ENCODE measurements around the gene ACTN4.
A peak's percentile ranks its signal among the peaks of the same experiment; 100 is the strongest.

The ACTN4 gene

DNA sequence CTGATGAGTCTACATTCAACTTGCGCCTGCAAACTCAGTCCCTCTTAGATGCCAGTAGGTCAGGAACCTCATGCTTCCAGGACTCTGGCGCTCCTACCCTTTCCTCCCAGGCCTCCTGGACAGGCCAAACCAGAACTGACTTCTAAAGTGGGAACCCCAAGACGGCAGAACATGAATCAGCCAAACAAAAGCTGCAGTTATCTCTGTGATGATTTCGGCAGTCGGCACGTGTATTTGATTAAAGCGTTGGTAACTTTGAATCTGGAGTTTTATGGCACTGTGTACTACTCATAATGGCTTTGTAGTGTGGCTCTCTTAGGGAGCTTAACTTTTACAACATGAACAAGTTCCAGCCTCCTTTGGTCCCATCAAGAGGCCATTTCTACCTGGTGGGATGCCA lies 13.7 kb downstream of the ACTN4 start:
- DNase-seq (ENCODE audit: low spot score) = no peak

DNA sequence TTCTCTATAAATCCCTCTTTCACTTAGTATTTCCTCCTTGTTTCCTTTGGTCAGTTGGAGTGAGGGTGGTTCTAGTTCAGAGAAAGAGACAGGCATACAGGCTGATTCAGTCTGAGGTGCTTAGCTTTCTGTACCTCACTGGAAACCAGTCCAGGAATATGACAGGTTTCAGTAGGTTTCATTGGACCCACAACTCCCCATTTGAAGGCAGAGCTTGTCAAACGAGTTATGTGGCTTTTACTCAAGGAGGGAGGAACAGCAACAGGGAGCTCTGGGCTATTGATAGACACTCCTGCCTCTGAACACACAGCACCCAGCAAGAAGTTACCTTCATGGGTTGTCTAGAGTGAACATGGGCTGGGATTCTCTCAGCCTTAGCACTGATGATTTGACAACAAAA lies 14.5 kb downstream of the ACTN4 start:
- no peak for DNase-seq (ENCODE audit: low spot score)

DNA sequence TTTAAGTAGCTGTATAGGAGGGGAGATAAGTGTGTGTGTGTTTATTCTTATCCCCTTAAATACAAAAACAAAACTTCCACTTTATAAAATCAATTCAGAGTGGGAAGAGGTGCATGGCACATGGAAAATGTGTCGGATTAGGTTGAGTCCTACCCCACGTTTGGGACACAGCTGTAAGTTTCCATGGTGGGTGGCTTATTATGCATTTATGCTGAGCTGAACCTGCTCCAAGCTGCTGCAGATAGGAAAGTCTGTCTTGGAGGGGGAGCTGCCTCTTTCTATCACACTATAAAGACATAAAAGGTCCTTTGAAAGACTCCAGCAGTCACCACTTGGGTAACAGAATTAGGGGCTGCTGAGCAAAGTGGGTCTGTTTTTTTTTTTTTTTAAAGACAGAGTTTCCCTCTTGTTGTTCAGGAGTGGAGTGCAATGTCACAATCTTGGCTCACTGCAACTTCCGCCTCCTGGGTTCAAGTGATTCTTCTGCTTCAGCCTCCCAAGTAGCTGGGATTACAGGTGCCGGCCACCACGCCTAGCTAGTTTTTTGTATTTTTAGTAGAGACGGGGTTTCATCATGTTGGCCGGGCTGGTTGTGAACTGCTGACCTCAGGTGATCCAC lies 15.2 kb downstream of the ACTN4 start:
- DNase-seq (ENCODE audit: low spot score) = no peak

DNA sequence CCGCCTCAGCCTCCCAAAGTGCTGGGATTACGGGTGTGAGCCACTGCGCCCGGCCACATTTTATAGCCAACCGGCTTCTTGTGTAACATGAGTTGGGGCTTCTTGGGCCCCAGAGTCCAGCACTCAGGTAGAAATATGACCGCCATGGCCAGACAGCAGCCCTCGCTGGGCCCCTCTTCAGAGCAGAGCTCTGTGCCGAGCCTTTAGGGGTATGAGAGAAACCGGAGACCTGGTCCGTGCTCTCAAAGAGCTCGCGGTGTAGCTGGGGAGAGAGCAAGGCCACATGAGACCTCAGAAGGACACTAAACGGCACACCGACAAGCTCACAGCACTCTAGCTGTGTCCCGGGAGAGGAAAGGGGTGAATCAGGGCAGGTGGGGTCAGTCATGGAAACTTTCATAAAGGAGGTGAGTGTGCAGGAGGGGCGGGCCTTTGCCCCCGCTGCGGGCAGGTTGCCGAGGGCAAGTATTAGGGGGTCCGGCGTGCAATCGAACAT lies 15.8 kb downstream of the ACTN4 start:
- no peak for DNase-seq (ENCODE audit: low spot score)

DNA sequence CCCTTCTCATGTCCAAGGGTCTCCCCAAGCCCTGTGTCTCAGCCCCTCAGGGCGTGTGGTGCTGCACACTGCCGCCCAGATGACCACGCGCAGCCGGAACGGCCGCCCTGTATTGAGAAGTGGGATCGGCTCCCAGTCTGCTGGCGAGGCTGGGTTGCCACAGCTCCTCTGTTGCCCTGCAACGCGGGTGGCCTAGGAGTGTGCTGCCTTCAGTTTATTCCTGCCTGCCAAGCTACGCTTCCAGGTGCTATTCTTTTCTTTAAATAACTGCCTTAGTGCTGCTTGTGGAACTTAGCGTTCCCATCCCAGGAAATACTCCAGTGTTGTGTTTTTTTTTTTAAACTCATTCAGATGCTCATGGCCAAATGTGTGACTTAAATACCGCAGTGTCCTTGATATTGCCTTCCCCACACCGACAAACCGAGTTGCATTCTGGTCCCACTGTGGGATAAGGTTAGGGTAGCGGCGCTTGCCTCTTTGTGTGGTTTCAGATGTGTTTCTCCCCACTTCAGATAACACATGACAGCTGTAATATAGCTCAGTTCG lies 16.6 kb downstream of the ACTN4 start:
- DNase-seq (ENCODE audit: low spot score) = no peak

DNA sequence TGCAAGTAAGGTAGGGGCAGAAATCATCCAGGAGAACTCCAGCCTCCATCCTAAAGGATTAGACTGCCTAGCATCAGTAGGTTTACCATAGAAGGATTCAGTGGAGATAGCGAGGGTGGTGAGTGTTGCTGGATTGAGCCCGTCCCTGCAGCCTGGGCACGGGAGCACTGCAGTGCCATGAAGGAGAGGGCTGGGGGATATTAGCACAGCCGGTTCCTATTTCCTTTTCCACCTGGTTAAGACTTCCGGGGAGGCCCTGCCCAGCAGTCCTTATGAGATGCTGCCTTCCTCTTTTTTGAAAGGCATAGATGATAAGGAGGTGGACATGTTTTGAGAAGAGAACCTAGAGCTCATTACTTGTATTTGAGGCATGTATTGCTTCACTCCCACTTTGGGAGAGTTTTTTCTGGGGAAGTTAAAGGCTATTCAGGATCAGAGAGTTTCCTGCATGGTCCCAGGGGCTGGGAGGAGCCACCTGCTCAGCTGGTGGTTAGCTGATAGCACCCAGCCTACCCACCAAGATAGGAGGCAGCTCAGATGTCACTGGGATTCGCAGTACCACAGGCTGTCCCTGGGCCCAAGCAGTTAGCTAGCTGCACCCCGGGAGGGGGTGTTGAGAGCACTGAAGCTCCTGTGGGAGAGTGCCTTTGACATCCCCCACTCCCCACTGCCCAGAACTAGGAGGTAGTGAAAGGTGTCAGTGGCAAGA lies 17.2 kb downstream of the ACTN4 start:
- DNase-seq (ENCODE audit: low spot score) = no peak

DNA sequence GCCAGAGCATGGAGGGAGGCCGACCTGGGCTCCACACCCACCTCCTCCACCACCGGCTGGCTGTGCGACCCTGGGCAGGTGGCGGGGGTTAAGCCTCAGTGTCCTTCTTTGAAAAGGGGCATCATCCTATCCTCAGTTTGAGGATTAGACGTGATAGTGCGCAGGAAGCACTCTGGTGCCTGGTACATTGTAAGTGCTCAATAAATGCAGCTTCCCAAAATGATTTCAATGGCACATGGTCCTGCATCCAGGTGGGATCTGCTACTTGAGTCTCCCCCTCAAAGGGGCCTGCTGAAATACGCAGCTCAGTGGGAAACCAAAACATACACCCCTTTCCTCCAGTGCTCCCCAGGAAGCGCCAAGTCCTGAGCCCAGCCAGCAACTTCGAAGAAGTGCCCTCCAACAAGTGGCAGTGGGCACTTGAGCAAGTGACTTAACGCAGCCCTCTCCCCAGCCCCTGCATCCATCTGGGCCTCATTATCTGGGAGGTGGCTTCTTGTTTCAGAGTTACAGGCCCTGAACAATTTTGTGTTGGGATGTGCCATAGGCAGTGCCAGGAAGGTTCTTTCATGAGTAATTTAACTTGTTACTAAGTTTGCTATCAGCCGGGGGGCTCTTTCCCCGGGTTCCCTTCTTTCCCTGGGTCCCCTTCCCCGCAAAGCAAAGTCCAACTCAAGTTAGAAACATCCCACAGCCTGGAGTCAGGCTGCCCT lies 17.9 kb downstream of the ACTN4 start:
- no peak for DNase-seq (ENCODE audit: low spot score)

DNA sequence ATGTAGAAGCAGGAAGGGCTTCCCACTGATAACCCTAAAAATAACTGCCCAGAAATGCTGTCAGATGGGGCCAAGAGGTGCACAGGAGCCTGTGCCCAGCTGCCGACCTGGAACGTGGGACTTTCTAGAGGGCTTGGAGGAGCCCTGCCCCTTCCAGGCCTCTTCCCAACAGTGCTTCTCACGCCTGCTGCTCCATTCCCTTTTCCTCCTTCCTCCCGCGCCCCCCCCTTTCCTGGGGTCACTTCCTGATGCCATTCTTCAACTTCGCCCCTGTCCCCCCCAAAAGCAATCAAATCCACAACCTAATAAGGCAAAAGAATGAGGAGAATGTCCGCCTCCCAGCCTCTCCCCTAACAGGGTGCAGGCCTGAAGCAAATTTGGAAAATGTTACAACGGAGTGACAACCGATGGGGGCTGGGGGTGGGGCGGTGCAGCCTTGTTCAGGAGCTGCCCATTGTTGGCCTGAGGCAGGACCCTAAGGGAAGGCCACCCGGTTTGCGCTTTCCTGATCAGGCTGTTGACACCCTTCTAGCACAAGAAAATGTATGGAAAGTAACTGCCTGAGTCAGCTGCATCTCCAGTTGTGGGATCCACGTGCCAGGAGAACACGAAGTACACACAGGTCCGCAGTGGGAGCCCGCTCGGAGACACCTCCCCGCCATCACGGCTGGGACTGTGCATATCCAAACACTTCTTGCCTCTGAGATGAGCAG lies 18.7 kb downstream of the ACTN4 start:
- no peak for DNase-seq (ENCODE audit: low spot score)

DNA sequence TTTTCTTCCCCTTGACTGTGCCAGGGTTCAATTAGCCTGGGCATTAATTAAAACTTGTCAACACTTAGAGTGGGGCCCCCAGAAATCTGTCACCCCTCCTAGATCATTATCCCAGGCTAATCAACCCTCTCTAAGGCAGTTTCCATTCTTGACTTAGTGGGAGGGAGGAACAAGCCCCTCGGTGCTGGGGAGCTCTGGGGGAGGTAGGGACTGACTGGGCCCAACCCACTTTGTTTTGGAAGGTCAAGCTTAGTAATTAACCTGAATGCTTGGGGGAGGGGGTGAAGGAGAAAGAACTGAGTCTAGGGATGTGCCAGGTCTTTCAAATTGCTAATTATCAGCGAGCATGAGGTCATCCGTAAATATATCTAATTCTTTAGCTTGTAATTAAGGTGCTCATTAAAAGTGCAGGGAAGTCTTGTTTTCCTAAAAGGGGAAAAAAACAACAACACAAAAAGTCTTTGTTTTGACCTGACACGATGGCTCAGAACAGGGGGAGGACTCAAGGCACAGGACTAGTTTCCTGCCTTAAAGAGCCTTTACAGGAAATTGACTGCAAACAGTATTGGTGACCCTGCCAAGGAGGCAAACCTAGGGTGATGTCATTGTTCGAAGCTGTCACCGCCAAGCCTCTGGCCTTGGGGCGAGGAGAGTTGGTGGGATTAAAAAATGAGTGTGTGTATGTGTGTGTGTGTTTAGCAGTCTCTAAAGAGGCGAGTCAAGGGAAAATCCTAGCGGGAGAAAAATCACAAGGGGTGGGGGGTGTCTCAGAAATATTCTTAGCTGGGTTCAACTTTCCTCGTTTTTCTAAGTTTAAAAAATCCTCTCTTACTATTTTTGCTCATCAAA lies 19.4 kb downstream of the ACTN4 start:
- peak; percentile 41 for DNase-seq (ENCODE audit: low spot score)

DNA sequence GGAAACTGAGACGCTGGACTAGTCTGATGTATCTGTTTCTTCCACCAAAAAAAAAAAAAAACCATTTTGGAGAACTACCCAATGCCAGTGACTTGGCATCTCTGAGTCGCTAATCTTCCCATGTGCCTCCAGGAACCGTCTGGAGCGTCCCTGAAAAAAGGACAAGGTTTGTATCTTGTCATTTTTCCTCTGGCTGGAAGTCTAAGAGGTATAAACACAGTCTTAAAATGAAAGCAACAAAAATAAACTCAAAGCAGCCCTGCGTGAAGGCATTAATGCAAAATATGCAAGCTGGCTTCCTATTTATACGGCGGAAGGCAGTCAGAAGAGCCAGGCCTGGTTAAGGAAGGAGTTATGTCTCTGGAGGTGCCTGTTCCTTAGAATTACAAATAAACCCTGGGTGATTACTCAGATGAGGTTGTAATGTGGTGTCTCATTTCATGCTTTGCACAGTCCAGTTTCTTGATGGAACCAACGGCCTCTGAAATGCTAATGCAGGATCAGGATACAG lies 20.3 kb downstream of the ACTN4 start:
- no peak for DNase-seq (ENCODE audit: low spot score)

DNA sequence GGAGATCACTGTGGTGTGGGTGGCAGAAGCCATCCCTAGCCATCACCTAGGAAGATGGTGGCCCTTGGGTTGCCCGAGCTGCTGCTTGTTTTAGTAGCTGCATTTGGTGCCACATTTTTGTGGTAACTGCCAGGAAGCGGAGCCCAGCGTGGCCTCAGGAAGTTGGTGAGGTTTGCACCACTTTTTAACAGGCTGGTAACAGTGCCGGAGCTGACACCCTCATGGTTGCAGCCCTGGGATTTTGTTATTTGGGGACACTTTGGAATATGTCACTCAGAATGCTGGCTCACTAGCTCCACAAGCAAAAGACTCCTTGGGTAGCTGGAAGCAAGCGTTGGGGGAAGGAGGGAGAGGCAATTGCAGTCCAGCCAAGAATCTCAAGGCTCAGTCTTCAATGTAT lies 22.1 kb downstream of the ACTN4 start:
- DNase-seq (ENCODE audit: low spot score) = no peak

DNA sequence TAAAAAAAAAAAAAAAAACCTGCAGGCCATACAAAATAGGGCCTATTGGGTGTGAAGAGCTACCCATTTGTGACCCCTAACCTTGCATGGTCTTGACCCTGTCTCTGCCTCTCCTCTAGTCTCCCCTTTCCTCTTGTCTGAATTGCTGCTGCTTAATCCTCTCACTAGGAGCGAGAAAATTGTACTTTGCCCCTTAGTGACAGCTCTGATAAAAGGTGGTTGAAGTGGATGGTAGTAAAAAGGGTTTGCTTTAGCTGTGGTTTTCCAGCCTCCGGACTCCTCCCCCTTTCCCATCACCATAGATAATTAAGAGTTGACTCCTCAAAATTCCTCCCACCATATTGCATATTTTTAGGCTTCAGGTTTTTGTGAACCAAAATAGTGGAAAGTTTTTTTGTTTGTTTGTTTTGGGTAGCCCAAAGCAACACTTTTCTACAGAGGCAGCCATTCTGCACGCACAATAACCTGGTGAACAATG lies 23.5 kb downstream of the ACTN4 start:
- DNase-seq (ENCODE audit: low spot score) = no peak

DNA sequence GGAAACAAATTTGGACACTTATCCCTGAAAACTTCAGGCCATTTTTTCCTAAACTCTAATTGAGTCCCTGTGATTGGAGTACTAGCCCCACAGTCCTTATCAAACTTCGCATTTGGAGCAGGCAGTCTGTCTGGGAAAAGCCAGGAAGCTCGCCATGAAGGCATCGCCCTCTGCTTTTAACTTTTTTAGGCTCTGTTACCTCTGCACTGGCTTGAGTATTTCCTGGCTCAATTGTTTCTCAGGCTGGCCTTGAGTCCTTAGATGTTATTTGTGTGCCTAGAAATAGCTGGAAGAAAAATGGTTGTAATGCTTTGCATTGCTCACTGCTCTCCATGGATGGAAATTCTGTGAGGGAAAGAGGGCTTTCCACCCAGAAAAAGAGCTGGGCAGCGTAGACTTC lies 24.2 kb downstream of the ACTN4 start:
- DNase-seq (ENCODE audit: low spot score) = no peak

DNA sequence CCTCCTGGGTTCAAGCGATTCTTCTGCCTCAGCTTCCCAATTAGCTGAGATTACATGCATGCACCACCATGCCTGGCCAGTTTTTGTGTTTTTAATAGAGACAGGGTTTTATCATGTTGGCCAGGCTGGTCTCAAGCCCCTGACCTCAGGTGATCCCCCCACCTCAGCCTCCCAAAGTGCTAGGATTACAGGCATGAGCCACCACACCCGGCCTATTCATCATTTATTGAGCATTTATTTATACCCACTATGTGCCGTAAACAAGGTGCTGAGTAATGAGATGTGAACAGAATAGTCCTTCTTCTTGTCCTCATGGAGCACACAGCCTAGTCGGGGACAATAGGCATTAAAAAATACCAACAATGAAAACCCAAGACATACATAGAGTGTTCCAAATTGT lies 25.6 kb downstream of the ACTN4 start:
- DNase-seq (ENCODE audit: low spot score) = no peak

DNA sequence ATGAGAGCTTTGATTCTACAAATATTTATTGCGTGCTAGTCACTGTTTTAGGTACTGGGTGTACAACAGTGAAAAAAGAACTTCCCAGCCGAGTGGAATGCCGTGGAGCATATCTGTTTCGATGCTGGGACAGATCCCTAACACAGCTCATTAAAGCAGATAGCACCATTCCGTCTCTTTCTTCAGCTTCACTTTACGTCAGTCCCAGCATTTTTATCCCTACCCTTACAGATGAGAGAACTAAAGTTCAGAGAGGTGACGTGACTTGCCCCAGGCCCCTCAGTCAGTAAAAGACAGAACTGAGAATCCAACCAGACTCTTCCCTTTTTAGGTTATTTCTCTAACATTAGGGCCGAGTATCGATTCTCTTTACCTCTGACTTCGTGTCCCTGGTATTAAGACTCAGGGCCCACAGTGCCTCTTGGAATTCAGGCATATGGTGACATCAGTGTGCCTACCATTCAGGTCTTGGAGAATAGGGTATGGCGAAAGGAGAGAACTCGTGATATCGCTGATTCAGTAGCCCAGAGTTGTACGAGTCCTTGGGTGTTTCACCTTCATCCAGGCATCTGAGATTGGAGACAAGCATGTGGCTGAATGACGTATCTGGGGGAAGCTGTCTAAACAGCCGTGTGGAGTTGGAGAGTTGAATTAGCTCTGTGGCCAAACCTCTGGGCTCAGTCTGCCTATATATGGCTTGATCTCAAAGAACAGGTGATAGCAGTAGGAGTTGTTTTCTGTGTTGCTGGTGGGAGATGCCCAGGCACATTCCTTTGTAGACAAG lies 27.1 kb downstream of the ACTN4 start:
- no peak for DNase-seq (ENCODE audit: low spot score)

DNA sequence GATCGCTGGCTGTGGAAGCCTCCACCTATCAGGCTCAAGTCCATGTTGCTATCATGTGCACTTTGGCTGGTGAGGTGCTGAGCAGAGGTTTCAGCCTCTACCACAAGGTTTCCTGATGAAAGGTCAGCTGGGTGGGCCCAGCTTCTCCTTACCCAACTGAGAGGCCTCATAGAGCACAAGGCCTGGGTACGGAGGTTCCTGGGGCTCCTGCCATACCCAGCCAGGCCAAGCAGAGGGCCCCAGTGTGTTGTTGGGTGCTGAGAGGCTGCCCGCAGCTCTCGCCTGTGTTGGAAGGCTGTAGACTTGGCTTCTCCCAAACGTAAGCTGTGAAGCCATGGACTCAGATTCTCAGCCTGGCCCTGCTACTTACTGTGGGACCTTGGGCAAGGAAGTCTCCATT lies 28.2 kb downstream of the ACTN4 start:
- no peak for DNase-seq (ENCODE audit: low spot score)

DNA sequence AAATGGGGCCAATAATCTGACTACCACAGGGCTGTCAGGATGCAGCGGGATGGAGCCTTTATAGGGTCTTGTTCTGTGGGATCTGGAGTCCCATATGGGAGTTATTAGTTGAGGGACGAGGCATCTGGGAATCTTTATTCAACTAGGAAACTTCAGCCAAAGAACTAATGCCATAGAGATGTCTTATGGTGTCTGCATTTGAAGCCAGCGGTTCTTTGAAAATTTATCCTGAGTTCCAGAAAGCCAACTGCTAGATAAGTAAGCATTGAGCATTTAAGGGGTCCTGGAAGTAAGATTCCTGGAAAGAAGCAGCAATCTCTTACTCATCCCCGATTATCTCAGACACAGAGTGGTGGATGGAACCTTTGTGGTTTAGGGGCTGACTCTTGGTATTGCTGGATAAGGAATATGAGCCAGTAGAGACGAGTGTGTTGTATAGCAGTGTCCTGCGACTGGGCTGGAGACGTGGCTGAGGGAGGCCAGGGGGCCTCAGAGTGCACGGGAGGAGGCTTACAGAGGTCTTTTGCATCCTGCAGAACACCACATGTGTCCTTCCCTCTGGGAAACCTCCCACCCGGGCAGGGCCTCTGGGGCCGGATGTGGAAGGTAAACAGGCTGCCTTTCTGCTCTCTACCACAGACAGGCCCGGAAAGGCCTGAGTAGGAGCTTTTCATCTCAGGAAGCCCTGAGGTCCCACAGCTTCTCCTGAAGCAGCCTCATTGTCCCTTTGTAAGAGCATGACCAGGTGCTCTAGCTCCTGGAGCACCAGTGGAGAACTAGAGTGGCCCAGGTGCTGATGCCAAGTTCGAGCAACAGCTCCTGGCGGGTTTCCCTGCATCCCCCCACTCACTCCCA lies 28.8 kb downstream of the ACTN4 start:
- peak; percentile 27 for DNase-seq (ENCODE audit: low spot score)

DNA sequence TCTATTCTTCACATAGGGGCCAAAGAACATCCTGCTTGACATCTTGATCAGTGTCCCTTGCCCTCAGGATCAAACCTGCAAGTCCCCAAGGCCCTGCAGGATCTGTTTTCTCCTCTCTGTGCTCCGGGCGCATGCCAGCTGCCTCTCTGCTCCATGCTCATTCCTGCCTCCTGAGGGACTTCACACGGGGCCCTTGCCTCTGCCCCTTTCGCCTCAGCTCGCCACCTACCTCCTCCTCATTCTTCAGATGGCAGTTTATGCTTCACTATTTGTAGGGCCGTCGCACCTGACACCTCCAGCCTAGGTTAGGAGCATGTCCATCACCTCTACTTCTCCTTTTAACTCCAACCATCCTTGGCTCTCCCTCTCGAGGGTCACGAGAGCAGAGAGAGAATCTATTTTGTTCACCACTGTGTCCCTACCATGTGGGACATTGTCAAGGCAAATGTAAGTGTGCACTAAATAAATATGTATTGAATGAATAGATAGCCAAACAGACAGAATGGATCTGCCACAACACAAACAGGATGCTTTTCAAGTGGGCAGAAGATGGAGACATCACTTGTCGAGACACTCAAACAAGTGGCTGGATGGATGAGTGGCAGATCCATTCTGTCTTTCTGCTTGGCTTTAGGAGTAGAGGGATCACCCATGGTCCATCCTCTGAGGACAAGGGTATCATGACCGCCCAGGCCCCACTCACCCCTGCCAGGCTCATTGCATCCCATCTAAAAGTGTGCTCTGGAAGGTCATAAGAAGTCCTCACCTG lies 29.6 kb downstream of the ACTN4 start:
- no peak for DNase-seq (ENCODE audit: low spot score)
